8988T (cell line): ENCODE measurements around the gene MMP8.
"Not testable (repeated sequence)": the region's sequence is repeated elsewhere in the genome, so short reads cannot be mapped to it uniquely, and the experiment has no call there.

ENCODE experiments used
- DNase-seq: peaks from one replicate; pipeline ENCODE4 v3.0.0; 2011

Gene MMP8, protein sequence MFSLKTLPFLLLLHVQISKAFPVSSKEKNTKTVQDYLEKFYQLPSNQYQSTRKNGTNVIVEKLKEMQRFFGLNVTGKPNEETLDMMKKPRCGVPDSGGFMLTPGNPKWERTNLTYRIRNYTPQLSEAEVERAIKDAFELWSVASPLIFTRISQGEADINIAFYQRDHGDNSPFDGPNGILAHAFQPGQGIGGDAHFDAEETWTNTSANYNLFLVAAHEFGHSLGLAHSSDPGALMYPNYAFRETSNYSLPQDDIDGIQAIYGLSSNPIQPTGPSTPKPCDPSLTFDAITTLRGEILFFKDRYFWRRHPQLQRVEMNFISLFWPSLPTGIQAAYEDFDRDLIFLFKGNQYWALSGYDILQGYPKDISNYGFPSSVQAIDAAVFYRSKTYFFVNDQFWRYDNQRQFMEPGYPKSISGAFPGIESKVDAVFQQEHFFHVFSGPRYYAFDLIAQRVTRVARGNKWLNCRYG

GRCh38 chr11:102724904-102725500, at the start of gene MMP8:
Gene MMP8 (minus strand): TSS chr11:102724954. CDS start chr11:102724855, 99 bp downstream.
- no peak for DNase-seq

DNA sequence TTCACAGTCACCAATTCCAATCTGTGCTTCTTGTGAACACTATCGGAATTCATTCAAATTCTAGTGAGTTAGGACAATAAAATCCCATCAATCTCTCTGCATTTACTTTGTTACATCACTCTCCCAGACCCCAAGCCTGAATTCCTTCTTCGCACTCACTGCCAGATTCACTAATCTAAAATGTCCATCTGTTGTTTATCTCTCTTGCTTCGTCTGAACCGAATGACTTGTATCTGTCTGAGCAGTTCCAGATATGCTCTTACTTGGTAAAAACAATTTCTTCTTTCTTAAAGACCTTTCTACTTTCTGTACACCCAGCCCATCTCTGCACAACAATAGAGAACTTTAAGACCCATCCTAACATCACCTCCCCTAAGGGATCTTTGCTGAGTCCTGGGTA, 48.6 kb upstream of the MMP8 start:
- DNase-seq: no peak

GRCh38 chr11:102771351-102771750, 46.6 kb upstream of the MMP8 start:
- DNase-seq: no peak

GRCh38 chr11:102770191-102770590, 45.4 kb upstream of the MMP8 start:
- DNase-seq: no peak

GRCh38 chr11:102767800-102768199, 43.0 kb upstream of the MMP8 start:
- no peak for DNase-seq

GRCh38 chr11:102763440-102763839, 38.7 kb upstream of the MMP8 start:
- no peak for DNase-seq

DNA sequence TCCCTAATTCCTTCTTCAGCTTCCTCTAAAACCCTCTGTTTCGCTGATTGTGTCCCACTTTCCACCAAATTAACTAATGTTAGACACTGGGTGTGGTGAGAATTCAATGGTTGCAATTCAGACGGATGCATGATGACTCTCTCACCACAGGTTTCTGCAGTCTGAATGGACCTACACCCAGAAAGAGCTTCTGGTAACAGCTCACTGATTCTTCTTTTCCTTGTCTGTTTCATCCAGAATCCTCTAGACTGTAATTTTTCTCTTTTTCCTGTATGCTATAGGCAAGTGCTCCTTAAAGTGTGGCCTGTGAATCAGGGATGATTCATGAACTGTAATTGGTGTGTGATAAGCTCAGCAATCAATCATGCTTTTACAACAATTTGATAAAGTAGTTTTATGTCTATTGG, 37.6 kb upstream of the MMP8 start:
- no peak for DNase-seq

GRCh38 chr11:102761646-102762238, 37.0 kb upstream of the MMP8 start:
- DNase-seq: no peak

GRCh38 chr11:102760344-102761035, 35.7 kb upstream of the MMP8 start:
- no peak for DNase-seq

DNA sequence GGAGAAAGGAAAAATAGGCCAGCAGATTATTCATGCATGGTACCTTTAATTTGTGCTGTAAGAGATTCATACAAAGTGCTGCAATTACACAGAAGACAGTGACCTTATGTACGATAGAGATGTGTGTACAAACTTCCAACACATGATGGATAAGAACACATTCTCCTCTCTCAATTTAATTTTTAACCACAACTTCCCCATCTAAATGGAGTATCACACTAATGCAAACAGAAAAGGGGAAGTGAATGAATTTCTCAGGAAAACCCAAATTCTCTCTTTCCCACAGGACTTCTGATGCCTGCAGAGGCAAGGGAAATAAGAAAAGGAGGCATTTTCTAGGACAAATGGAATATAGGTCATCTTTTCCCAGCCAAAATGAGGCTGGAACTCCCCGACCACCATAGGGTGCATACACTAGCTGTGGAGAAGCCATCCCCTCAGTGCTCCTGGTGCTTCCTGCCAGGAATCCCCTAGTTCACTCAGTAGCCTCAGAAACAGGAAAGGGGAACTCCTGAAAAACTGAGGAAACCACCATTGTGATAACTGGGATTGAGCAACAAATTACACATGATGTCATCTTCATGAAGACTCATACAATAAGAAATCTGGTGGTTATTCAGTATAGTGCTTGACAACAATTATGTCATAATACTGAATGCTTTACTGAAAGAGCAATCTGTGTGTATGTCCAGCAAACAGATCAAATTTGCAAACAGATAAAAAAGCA, 33.2 kb upstream of the MMP8 start:
- no peak for DNase-seq

DNA sequence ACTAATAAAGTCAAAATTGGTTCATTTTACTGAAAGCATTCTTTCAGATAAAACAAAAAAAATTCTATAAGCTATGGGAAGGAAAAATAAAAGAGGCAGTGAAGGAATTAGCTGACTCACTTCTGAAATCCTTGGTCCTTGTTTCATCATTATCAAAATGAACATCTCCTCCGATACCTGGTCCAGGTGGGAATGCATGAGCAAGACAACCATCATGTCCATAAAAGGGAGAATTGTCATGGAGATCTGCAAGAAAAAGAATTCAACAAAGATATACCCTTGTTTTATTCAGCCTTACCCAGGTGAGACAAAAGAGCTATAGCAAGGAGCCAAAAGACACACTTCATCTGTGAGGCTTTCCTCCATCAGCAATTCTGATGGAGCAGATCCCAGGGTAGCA, 28.5 kb upstream of the MMP8 start:
- DNase-seq: no peak

- DNase-seq: no peak
These were observed 26.9 kb upstream of the MMP8 start for GRCh38 chr11:102751673-102752072.

DNA sequence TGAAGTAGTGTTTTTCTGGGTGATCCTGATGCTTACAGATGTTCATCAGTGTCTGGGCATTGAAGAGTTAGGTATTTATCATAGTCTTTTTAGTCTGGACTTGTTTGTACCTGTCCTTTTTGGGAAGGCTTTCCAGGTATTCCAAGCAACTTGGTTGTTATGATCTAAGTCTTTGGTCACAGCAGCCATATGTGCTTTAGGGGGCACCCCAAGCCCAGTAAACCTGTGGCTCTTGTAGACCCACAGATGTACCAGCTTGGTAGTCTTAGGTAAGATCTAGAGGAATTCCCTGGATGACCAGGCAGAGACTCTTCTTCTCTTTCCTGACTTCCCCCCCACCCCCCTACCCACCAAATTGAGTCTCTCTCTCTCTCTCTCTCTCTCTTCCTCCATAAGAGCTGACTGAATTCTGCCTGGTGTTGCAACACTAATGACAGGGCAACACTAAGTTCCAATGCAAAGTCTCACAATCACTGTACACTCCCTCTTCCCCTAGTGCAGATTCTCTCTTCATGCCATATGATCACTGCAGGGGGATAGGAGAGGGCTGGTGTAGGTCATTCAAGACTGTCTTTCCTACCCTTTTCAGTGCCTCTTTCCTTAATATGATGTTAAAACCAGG, 24.5 kb upstream of the MMP8 start:
- DNase-seq: no peak

GRCh38 chr11:102746746-102747578, 22.2 kb upstream of the MMP8 start:
- not testable (repeated sequence) for DNase-seq

DNA sequence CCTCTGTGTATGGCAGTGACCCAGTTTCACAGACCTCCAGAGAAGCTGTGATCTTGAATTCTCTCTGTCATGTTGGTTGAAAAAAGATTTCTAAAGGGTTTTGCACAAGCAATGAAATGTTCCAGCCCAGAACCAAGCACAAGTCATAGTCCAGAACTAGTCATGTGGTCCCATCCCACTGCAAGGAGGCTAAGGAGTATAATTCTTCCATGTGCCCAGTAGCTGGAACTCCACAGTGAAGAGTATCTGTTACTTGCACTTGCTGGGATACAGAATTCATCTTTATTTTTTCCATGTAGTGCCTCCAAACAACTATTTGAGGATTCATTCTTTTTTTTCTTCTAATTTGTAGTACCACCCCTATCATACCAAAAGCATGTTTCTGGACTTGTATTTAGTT, 9.9 kb upstream of the MMP8 start:
- no peak for DNase-seq

DNA sequence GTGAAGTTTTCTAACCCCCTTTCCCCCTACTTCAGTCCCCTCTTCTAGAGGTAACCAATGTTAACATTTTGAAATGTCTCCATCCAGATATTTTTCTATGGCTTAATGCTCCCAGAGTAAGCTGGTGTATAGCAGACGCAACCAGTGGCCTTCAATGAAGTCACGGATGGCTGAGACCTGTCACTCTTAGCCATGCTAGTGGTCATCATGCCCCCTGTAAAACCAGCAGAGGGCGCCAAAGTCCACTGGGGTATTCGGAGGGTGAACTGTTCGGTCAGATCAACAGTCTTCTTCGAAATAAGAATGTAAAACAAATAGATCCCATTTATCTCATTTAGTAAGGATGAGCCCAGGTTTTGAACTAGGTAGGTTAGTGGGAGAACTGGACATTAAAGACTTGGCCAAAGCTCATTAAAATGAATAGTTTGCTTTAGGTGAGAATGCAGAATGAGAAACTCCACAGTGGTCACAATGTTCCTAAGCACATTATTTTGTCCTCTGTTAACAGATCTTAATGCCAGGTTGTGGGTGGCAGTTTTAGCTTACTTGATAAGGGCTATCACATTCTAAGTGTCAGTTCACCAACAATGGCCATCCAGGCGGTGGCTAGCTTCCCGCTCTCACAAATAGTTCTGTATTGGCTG, 8.6 kb upstream of the MMP8 start:
- peak; percentile 22 for DNase-seq

GRCh38 chr11:102730944-102731343, 6.2 kb upstream of the MMP8 start:
- not testable (repeated sequence) for DNase-seq

DNA sequence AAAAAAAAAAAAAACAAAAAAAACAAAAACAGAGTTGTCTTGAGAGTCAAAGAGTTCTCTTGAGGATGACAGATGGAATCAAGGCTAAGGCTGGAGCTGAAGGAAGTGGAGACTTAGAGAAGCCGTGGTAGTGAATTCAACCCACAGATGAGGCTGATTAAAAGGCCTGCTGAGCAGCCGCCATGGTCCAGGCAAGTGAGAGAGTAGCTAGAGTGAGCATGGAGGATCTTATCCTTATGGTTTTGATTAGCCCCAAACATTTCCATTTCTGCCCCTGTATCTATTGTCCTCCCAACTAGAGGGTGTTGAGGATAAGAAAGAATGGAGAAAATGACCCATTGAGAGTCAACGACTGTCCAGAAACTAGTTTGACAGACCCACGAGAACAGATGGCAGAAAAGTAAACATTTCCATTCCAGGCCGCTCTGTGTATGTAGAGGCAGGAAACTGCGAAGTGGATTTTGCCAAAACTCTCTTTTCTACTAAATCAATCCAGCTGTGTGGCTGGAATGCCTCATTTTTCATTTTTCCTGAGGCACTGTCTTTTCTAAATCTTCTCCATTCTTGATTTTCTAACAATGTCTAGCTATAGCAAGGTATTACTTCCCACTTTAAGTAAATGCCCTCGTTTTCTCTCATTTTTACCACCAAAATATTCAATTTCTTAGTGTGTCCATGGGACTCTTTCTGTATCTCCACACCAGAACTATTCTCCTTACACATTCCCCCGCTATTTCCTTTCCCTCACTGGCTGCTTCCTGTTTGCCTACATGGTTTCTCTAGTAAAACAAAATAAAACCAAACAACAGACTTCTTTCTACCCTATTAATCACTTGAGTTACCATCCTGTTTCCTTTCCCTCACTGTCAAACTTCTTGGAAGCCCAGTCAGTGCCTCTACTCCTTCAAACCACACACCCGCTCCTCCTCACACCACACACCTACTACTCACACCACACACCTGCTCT, 5.4 kb upstream of the MMP8 start:
- DNase-seq: no peak

DNA sequence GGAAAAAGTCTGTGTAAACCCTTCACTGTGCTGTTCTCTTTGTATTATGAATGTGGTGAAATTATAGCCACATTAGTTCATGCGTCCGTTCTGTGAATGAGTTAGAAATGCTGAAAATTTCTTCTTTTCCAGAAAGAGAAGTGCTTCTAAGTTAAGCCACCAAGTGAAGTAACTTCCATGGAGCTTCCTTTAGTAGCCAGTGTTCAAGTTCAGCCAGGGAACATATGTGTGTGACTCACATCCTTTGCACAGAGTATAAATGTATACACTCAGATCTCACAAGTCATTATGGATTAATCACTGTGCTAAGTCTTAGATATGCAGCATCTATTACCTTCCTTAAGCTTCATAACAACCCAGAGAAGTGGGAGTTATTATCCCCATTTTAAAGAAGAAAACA, 3.1 kb upstream of the MMP8 start:
- no peak for DNase-seq

GRCh38 chr11:102722821-102723220, 1.9 kb downstream of the MMP8 start:
- DNase-seq: no peak
